Measurements from ENCODE around the gene USP33. TPM values are rescaled to one million over a fixed set of nuclear protein-coding genes. Genes with fewer than 3 reads are reported as not detected.

USP33 gene
- total and polyA plus RNA-seq, 2 of the 13 experiments (the other 11 are each of a cell fraction or from before 2014, with no cell fraction given) = 32.0 to 49.1 TPM

DNA sequence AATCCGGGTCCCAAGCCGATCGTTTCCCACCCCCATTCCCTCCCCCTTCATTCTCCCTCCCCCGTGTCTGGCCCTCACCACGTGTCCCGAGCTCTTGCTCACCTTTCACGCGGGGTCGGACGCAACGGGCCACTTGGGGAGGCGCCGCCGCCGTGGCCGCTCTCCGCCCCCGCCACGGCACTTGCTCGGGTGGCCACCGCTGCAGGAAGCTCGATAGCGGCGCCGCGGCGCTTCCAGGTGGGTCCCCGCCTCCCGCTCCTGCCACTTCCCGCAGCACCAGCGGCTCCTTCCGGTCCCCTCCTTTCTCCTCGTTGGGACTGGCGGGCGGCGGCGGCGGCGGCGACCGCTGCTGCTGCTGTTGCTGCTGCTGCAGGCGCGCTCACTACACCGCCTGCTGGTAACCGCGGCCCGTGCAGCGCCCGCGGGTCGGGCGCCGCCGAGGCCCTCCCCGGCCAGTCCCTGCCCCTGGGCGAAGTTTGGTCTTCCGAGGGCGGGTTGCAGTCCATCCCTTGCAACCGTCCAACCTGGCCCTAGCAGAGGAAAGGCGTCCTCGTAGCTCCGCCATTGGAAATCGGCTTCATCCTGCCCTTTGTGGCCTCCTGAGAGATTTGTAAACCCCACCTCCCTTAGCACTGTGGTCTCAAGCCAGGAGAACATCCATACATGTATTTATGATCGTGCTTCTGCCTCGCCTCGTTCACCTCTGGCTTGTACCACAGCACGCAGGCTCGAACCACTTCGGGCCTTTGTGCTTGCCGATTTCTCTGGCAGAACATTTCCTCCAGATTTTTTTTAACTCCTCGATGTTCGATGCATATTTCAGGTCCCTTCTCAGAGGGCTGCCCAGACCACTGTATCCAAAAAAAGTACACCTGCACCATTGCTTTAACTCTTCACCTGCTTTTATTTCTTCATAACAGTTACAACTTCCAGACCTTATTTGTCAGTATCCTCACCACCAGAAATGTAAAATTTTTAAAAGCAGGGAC, 76.2 kb downstream of the USP33 start (continued):
- TF ChIP-seq SALL1 (CRISPR knock-in tag; IDR thresholded peaks at IDR 0.05) (peak; percentile 68; the same call in 1 of the 2 replicates), KDM6A (CRISPR knock-in tag; IDR thresholded peaks at IDR 0.05; ENCODE audit: low read depth) (no peak), PHB2 (IDR thresholded peaks at IDR 0.05; ENCODE audit: partially characterized antibody) (no peak), MAF1 (CRISPR knock-in tag; IDR thresholded peaks at IDR 0.05; ENCODE audit: borderline replicate concordance) (no peak; the same call in 1 of the 2 replicates), ZNF772 (CRISPR knock-in tag; IDR thresholded peaks at IDR 0.05) (no peak), HIVEP1 (CRISPR knock-in tag; IDR thresholded peaks at IDR 0.05) (no peak), ELF3 (CRISPR knock-in tag; IDR thresholded peaks at IDR 0.05) (0 out of 2 replicates have a peak, but pooled peaks have one; percentile 28), FOXK1 (CRISPR knock-in tag; IDR thresholded peaks at IDR 0.05; ENCODE audit: borderline replicate concordance, low read depth) (no peak), ZNF224 (CRISPR knock-in tag; IDR thresholded peaks at IDR 0.05) (no peak), SNAPC2 (CRISPR knock-in tag; IDR thresholded peaks at IDR 0.05) (0 out of 2 replicates have a peak, but pooled peaks have one; percentile 31)
- TF ChIP-seq, protein P1, sequence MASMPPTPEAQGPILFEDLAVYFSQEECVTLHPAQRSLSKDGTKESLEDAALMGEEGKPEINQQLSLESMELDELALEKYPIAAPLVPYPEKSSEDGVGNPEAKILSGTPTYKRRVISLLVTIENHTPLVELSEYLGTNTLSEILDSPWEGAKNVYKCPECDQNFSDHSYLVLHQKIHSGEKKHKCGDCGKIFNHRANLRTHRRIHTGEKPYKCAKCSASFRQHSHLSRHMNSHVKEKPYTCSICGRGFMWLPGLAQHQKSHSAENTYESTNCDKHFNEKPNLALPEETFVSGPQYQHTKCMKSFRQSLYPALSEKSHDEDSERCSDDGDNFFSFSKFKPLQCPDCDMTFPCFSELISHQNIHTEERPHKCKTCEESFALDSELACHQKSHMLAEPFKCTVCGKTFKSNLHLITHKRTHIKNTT (CRISPR knock-in tag; IDR thresholded peaks at IDR 0.05) = no peak
- TF ChIP-seq, protein P2, sequence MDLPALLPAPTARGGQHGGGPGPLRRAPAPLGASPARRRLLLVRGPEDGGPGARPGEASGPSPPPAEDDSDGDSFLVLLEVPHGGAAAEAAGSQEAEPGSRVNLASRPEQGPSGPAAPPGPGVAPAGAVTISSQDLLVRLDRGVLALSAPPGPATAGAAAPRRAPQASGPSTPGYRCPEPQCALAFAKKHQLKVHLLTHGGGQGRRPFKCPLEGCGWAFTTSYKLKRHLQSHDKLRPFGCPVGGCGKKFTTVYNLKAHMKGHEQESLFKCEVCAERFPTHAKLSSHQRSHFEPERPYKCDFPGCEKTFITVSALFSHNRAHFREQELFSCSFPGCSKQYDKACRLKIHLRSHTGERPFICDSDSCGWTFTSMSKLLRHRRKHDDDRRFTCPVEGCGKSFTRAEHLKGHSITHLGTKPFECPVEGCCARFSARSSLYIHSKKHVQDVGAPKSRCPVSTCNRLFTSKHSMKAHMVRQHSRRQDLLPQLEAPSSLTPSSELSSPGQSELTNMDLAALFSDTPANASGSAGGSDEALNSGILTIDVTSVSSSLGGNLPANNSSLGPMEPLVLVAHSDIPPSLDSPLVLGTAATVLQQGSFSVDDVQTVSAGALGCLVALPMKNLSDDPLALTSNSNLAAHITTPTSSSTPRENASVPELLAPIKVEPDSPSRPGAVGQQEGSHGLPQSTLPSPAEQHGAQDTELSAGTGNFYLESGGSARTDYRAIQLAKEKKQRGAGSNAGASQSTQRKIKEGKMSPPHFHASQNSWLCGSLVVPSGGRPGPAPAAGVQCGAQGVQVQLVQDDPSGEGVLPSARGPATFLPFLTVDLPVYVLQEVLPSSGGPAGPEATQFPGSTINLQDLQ (CRISPR knock-in tag; IDR thresholded peaks at IDR 0.05) = 0 out of 2 replicates have a peak, but pooled peaks have one; percentile 73
- TF ChIP-seq, protein P3, sequence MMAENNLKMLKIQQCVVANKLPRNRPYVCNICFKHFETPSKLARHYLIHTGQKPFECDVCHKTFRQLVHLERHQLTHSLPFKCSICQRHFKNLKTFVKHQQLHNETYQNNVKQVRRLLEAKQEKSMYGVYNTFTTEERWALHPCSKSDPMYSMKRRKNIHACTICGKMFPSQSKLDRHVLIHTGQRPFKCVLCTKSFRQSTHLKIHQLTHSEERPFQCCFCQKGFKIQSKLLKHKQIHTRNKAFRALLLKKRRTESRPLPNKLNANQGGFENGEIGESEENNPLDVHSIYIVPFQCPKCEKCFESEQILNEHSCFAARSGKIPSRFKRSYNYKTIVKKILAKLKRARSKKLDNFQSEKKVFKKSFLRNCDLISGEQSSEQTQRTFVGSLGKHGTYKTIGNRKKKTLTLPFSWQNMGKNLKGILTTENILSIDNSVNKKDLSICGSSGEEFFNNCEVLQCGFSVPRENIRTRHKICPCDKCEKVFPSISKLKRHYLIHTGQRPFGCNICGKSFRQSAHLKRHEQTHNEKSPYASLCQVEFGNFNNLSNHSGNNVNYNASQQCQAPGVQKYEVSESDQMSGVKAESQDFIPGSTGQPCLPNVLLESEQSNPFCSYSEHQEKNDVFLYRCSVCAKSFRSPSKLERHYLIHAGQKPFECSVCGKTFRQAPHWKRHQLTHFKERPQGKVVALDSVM (CRISPR knock-in tag; IDR thresholded peaks at IDR 0.05) = no peak
- TF ChIP-seq, protein P4, sequence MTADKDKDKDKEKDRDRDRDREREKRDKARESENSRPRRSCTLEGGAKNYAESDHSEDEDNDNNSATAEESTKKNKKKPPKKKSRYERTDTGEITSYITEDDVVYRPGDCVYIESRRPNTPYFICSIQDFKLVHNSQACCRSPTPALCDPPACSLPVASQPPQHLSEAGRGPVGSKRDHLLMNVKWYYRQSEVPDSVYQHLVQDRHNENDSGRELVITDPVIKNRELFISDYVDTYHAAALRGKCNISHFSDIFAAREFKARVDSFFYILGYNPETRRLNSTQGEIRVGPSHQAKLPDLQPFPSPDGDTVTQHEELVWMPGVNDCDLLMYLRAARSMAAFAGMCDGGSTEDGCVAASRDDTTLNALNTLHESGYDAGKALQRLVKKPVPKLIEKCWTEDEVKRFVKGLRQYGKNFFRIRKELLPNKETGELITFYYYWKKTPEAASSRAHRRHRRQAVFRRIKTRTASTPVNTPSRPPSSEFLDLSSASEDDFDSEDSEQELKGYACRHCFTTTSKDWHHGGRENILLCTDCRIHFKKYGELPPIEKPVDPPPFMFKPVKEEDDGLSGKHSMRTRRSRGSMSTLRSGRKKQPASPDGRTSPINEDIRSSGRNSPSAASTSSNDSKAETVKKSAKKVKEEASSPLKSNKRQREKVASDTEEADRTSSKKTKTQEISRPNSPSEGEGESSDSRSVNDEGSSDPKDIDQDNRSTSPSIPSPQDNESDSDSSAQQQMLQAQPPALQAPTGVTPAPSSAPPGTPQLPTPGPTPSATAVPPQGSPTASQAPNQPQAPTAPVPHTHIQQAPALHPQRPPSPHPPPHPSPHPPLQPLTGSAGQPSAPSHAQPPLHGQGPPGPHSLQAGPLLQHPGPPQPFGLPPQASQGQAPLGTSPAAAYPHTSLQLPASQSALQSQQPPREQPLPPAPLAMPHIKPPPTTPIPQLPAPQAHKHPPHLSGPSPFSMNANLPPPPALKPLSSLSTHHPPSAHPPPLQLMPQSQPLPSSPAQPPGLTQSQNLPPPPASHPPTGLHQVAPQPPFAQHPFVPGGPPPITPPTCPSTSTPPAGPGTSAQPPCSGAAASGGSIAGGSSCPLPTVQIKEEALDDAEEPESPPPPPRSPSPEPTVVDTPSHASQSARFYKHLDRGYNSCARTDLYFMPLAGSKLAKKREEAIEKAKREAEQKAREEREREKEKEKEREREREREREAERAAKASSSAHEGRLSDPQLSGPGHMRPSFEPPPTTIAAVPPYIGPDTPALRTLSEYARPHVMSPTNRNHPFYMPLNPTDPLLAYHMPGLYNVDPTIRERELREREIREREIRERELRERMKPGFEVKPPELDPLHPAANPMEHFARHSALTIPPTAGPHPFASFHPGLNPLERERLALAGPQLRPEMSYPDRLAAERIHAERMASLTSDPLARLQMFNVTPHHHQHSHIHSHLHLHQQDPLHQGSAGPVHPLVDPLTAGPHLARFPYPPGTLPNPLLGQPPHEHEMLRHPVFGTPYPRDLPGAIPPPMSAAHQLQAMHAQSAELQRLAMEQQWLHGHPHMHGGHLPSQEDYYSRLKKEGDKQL (CRISPR knock-in tag; IDR thresholded peaks at IDR 0.05; ENCODE audit: low read depth) = 0 out of 2 replicates have a peak, but pooled peaks have one; percentile 11
- TF ChIP-seq, protein P5, sequence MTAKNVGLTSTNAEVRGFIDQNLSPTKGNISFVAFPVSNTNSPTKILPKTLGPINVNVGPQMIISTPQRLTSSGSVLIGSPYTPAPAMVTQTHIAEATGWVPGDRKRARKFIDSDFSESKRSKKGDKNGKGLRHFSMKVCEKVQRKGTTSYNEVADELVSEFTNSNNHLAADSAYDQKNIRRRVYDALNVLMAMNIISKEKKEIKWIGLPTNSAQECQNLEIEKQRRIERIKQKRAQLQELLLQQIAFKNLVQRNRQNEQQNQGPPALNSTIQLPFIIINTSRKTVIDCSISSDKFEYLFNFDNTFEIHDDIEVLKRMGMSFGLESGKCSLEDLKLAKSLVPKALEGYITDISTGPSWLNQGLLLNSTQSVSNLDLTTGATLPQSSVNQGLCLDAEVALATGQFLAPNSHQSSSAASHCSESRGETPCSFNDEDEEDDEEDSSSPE (CRISPR knock-in tag; IDR thresholded peaks at IDR 0.05) = peak; percentile 42; the same call in 1 of the 2 replicates
